ENCODE measurements around the gene IRF2.
A peak's percentile ranks its signal among the peaks of the same experiment; 100 is the strongest.
"Not testable (repeated sequence)": the region's sequence is repeated elsewhere in the genome, so short reads cannot be mapped to it uniquely, and the experiment has no call there.

The IRF2 gene

GRCh38 chr4:184346682-184347081, 127.7 kb downstream of the IRF2 start:
- DNase-seq (ENCODE audit: low read depth in 3 of 3) = no peak

GRCh38 chr4:184346273-184346672, 128.1 kb downstream of the IRF2 start:
- DNase-seq (ENCODE audit: low read depth in 3 of 3) = not testable (repeated sequence)

- no peak for DNase-seq (ENCODE audit: low read depth in 3 of 3)
These were observed 128.8 kb downstream of the IRF2 start for GRCh38 chr4:184345573-184345922.

GRCh38 chr4:184344899-184345572, 129.3 kb downstream of the IRF2 start:
- peak in 2 of 3 donors; percentile 15 to 17 for DNase-seq (ENCODE audit: low read depth in 3 of 3)

DNA sequence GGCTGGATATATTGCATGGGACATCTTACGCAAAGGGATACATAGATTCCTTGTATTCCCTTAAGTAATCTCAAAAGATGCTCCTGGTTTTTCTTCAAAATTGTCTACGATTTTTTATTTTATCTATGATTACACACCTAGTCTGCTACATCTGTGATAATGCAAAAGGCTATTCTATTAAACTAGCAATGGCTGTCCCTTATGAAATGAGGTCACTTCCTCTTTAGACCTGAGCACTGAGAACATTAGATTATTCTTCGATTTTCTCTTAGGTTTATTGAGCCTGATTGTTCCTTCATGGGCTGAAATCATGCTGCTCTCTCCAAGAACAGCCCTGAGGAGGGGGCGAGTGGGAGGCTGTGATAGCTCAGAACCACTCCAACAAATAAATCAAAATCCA, 129.9 kb downstream of the IRF2 start:
- DNase-seq (ENCODE audit: low read depth in 3 of 3) = no peak

DNA sequence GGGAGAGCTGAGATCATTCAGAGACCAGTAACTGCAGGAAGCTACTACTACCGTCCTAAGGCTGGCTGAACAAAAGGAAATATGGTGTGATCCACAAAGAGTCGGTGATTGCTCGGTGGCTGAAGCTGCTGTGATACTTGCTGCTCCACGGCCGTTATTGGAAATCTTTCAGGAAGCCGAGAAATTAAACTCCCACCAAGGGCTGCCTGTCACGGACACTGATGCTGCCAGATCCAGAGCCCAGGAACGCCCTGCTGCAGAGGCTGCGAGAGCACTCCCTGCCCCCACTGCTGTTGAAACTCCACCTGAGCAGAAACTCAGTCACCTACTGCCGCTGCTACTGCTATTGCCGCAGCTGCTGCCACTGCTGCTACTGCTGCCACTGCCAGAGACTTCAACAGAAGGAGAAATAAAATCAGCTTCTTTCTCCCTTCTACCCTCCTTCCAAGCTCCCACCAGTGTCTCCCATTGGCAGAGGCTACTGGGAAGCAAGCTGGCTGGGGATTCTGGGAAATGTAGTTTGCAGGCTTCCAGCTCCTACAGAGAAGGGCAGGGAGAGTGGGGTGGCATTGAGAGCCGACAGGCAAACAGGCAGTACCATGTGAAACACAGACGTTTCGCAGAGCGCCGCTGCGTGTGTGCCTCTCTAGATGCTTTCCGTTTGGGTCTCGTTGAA, 130.7 kb downstream of the IRF2 start:
- DNase-seq (ENCODE audit: low read depth in 3 of 3) = peak; percentile 14 to 36 (median 22)

DNA sequence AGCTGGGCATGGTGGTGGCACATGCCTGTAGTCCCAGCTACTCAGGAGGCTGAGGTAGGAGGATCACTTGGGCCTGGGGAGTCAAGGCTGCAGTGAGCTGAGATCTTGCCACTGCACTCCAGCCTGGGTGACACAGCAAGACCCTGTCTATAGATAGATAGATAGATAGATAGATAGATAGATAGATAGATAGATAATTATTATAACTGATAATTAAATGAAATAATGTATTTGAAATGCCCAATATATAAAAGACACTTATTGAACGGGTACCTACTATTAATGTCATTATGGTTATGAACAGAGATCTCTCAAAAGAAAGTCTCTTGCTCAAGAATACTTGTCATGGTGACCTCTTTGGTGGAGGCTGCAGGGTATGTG, 131.5 kb downstream of the IRF2 start:
- DNase-seq (ENCODE audit: low read depth in 3 of 3) = not testable (repeated sequence)

GRCh38 chr4:184342167-184342856, 132.0 kb downstream of the IRF2 start:
- DNase-seq (ENCODE audit: low read depth in 3 of 3) = no peak

DNA sequence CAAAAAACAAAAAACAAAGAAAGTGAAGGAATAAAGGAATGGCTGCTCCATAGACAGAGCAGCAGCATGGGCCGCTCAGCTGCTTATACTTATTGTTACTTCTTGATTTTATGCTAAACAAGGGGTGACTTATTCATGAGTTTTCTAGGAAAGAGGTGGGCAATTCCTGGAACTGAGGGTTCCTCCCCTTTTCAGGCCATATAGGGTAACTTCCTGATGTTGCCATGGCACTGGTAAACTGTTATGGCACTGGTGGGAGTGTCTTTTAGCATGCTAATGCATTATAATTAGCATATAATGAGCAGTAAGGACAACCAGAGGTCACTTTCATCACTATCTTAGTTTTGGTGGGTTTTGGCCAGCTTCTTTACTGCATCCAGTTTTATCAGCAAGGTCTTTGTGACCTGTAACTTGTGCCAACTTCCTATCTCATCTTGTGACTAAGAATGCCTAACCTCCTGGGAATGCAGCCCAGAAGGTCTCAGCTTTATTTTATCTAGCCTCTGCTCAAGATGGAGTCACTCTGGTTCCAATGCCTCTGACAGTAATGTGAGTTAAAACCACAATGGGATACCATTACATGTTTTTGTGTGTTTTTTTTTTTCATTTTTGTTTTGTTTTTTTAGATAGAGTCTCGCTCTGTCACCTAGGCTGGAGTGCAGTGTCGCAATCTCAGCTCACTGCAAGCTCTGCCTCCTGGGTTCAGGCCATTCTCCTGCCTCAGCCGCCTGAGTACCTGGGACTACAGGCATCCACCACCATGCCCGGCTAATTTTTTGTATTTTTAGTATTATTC, 134.8 kb downstream of the IRF2 start:
- DNase-seq (ENCODE audit: low read depth in 3 of 3) = not testable (repeated sequence)

- DNase-seq (ENCODE audit: low read depth in 3 of 3) = no peak
These were observed 136.4 kb downstream of the IRF2 start for GRCh38 chr4:184337907-184338306.
